K562 (cell line): ENCODE measurements around the gene ADAR. TPM values are rescaled to one million over a fixed set of nuclear protein-coding genes. Genes with fewer than 3 reads are reported as not detected.

ENCODE experiments used
- ATF3 ChIP-seq, 2 experiments: fragments of 450-650 bp in 1 of 2; sonication (generic) in 1 of 2; formaldehyde crosslinking in 1 of 2; IDR thresholded peaks in 1 of 2; conservative IDR thresholded peaks in 1 of 2; 2 replicates each; pipeline versions ENCODE4 v1.6.1 to v1.8.1; 2016 to 2023; ENCODE audit warnings: mild to moderate bottlenecking in 2 of 2, moderate library complexity in 2 of 2, inconsistent platforms in 1 of 2, missing genetic modification reagents in 1 of 2
- BHLHE40 ChIP-seq: IDR thresholded peaks from 2 replicates; pipeline ENCODE4 v1.6.1; 2011; ENCODE audit warnings: low read length, improper control_type of control experiment
- CCNT2 ChIP-seq: IDR thresholded peaks from 2 replicates; pipeline ENCODE4 v1.6.1; 2011; ENCODE audit warnings: borderline replicate concordance, low read depth, mild to moderate bottlenecking, moderate library complexity, mixed read lengths, low read length; ENCODE audit not compliant: insufficient read length; ENCODE audit errors: extremely low read depth
- DLX4 ChIP-seq: fragments of 250-450 bp; sonication (Bioruptor Pico); IDR thresholded peaks from 2 replicates; pipeline ENCODE4 v1.6.1; 2021; ENCODE audit warnings: mild to moderate bottlenecking
- DNMT1 ChIP-seq: fragments of 450-650 bp; IDR thresholded peaks from 2 replicates; pipeline ENCODE4 v1.6.1; 2016; ENCODE audit warnings: antibody characterized with exemption, mild to moderate bottlenecking
- HBP1 ChIP-seq: fragments of 450-650 bp; formaldehyde crosslinking; IDR thresholded peaks from 2 replicates; pipeline ENCODE4 v1.4.0; 2022; ENCODE audit warnings: missing genetic modification characterization
- LARP7 ChIP-seq: fragments of 450-650 bp; IDR thresholded peaks from 2 replicates; pipeline ENCODE4 v1.6.1; 2016
- NELFE ChIP-seq: IDR thresholded peaks from 2 replicates; pipeline ENCODE4 v1.6.1; 2011; ENCODE audit warnings: mild to moderate bottlenecking; ENCODE audit not compliant: insufficient read depth, insufficient read length
- NONO ChIP-seq, 2 experiments: fragments of 200-400 bp in 1 of 2; fragments of 450-650 bp in 1 of 2; formaldehyde crosslinking in 1 of 2; IDR thresholded peaks; 2 replicates each; pipeline ENCODE4 v1.6.1; 2017; ENCODE audit warnings: low read depth in 2 of 2, mild to moderate bottlenecking in 2 of 2, moderate library complexity in 2 of 2, low read length in 1 of 2
- PRPF4 ChIP-seq: fragments of 200-400 bp; formaldehyde crosslinking; IDR thresholded peaks from one replicate; pipeline ENCODE4 v1.6.1; 2017; ENCODE audit warnings: low read length, low read depth, mild to moderate bottlenecking; ENCODE audit not compliant: insufficient read depth, poor library complexity, severe bottlenecking
- RBM17 ChIP-seq: fragments of 200-400 bp; formaldehyde crosslinking; IDR thresholded peaks from 2 replicates; pipeline ENCODE4 v1.6.1; 2017; ENCODE audit warnings: low read depth, mild to moderate bottlenecking, low read length, borderline replicate concordance
- SREBF1 ChIP-seq: fragments of 150-350 bp; IDR thresholded peaks from 2 replicates; pipeline ENCODE4 v1.6.1; 2014; ENCODE audit warnings: antibody characterized with exemption, low read depth, low read length, borderline replicate concordance
- SRSF7 ChIP-seq: fragments of 200-400 bp; formaldehyde crosslinking; optimal IDR thresholded peaks from 2 replicates; pipeline ENCODE3; 2017; ENCODE audit warnings: mild to moderate bottlenecking, low read depth, low read length
- TFAM ChIP-seq: fragments of 250-450 bp; sonication (Bioruptor Pico); conservative IDR thresholded peaks from 2 replicates; pipeline ENCODE4 v1.5.0; 2021; ENCODE audit warnings: mild to moderate bottlenecking, moderate library complexity
- TRIM28 ChIP-seq: fragments of 450-650 bp; IDR thresholded peaks from 2 replicates; pipeline ENCODE4 v1.6.1; 2017
- ZMIZ1 ChIP-seq, 2 experiments: fragments of 150-350 bp in 1 of 2; IDR thresholded peaks; 2 replicates each; pipeline ENCODE4 v1.6.1; 2012 to 2016; ENCODE audit warnings: low read depth in 2 of 2, low read length in 2 of 2, mild to moderate bottlenecking in 1 of 2, moderate library complexity in 1 of 2
- ZNF24 ChIP-seq: fragments of 450-650 bp; IDR thresholded peaks from 2 replicates; pipeline ENCODE4 v1.6.1; 2016
- ZNF740 ChIP-seq, 3 experiments: fragments of 200-800 bp in 1 of 3; sonication (Bioruptor generic) in 1 of 3; sonication (generic) in 1 of 3; formaldehyde crosslinking in 1 of 3; IDR thresholded peaks; 2 replicates each; pipeline versions ENCODE4 v1.6.1 to v1.8.0; 2016 to 2022; ENCODE audit warnings: mild to moderate bottlenecking in 2 of 3, missing compliant biosample characterization in 2 of 3, missing genetic modification characterization in 2 of 3, missing genetic modification reagents in 1 of 3
- polyA plus RNA-seq, 8 experiments: library from polyadenylated mRNA; depleted of rRNA in 4 of 8; stranded (reverse) in 5 of 8; unstranded in 3 of 8; fragments of >200 nt; fragmentation: Nextera tagmentation in 2 of 8; fragmentation: Illumina TruSeq in 1 of 8; extraction: Ambion mirVana in 2 of 8; extraction: Trizol in 1 of 8; gene quantifications; 2 replicates each; pipeline versions ENCODE4 v1.2.1 to v1.2.3, GENCODE V29; 2011 to 2014; ENCODE audit warnings: inconsistent platforms in 1 of 8, missing spikeins in 1 of 8
- total RNA-seq, 7 experiments: library from RNA; depleted of rRNA in 6 of 7; stranded (reverse); fragments of >200 nt in 6 of 7; fragmentation: Illumina TruSeq in 2 of 7; extraction: Trizol in 2 of 7; gene quantifications; 2 replicates each; pipeline versions ENCODE4 v1.2.1 to v1.2.3, GENCODE V29; 2011 to 2021; ENCODE audit warnings: low replicate concordance in 1 of 7

ADAR gene
- total and polyA plus RNA-seq, 9 of the 15 experiments (the other 6 are each of a cell fraction or from before 2014, with no cell fraction given) = 30.1 to 123 (median 60.2) TPM

- TF ChIP-seq ZNF740 (CRISPR knock-in tag; IDR thresholded peaks at IDR 0.05) (peak; percentile 58; the same call in 1 of the 2 replicates), ZNF740 (tag; IDR thresholded peaks at IDR 0.05) (peak in 1 of 2 experiments; percentile 72; a peak in 2 of 4 replicates), LARP7 (no peak), PRPF4 (no peak), SRSF7 (no peak), BHLHE40 (peak; percentile 71), ATF3 (IDR thresholded peaks at IDR 0.05) (peak; percentile 77), ATF3 (CRISPR knock-in tag; conservative IDR thresholded peaks at IDR 0.05) (no peak; the same call in 1 of the 2 replicates), NONO (IDR thresholded peaks at IDR 0.05; ENCODE audit: low read depth in 2 of 2, low read length in 1 of 2) (no peak), TRIM28 (peak; percentile 98), RBM17 (no peak), NELFE (no peak), ZNF24 (0 out of 2 replicates have a peak, but pooled peaks have one; percentile 7), HBP1 (no peak), CCNT2 (no peak), DNMT1 (no peak), ZMIZ1 (IDR thresholded peaks at IDR 0.05; ENCODE audit: low read depth in 2 of 2, low read length in 2 of 2) (peak in 1 of 2 experiments; percentile 41; a peak in 1 of 4 replicates), TFAM (CRISPR knock-in tag) (no peak), SREBF1 (no peak), DLX4 (CRISPR knock-in tag) (no peak)
These were observed 19.5 kb upstream of the ADAR start (continued) for GRCh38 chr1:154627257-154628120.
